ENCODE measurements around the gene APH1B. TPM values are rescaled to one million over a fixed set of nuclear protein-coding genes. Genes with fewer than 3 reads are reported as not detected.

Gene APH1B
- total RNA-seq (2022) (5.2 and 8.2 TPM in 2 replicates), Bru-seq, nascent RNA (percentile 56 among the genes with signal in this experiment), BruChase-seq, experiment 1, labeled RNA remaining after a 6-hour chase (percentile 71 among the genes with signal in this experiment), BruChase-seq, experiment 2, labeled RNA remaining after a 2-hour chase (percentile 68 among the genes with signal in this experiment)
- long read RNA-seq, full-length matches to known transcripts = 2 of 3 reads
- long read RNA-seq, partial matches to known transcripts = 0 of 3 reads
- long read RNA-seq, other reads (novel, unspliced or antisense) = 1 of 3 reads

DNA sequence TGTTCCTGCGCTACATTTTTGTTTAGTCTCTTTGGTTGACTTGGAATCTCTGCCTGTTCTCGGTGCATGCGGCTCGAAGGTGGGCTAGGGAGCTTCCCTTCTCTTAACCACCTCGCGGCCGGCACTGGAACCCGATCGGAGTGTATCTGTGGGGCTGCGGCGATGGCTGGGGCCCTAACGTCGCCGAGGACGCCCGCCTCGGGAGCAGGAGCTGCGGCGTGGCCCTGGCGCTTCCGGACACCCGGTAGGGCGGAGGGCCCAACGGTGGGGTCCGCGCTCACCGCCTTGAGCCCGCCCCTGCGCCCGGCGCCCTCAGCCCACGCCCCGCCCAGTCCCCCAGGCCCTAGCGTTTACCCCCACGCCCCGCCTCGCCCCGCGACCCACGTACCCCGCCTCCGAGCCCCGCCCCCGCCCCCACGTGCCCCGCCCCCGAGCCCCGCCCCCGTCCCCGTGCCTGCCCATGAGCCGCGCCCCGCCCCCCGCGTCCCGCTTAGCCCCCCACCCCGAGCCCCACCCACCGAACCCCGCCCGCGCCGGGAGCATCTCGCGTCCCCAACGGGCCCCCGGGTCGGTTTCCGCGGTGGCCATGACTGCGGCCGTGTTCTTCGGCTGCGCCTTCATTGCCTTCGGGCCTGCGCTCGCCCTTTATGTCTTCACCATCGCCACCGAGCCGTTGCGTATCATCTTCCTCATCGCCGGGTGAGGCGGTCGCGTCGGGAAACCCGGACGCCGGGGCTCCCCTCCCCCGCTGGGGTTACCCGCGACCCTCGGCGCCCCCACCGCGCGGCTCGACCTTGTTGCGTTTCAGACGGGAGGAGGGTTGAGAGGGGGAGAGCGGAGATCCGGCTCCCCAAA, at the start of gene APH1B:
Gene APH1B, plus strand, starts transcription at position 568 of the 855 bp plus-strand sequence. Its CDS starts 19 bp downstream, at position 587.
- TF ChIP-seq, protein P1, sequence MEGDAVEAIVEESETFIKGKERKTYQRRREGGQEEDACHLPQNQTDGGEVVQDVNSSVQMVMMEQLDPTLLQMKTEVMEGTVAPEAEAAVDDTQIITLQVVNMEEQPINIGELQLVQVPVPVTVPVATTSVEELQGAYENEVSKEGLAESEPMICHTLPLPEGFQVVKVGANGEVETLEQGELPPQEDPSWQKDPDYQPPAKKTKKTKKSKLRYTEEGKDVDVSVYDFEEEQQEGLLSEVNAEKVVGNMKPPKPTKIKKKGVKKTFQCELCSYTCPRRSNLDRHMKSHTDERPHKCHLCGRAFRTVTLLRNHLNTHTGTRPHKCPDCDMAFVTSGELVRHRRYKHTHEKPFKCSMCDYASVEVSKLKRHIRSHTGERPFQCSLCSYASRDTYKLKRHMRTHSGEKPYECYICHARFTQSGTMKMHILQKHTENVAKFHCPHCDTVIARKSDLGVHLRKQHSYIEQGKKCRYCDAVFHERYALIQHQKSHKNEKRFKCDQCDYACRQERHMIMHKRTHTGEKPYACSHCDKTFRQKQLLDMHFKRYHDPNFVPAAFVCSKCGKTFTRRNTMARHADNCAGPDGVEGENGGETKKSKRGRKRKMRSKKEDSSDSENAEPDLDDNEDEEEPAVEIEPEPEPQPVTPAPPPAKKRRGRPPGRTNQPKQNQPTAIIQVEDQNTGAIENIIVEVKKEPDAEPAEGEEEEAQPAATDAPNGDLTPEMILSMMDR (IDR thresholded peaks at IDR 0.05; ENCODE audit: unreplicated experiment) = no peak
- CTCF ChIA-PET = interaction anchor here (0.6 to 1.9 kb wide), 7 partner anchors 12 to 130 kb away, joined by 3 to 6 read pairs (median 4); no protein-coding TSS in a partner anchor
- H3K4me3 Mint-ChIP-seq (ENCODE audit: unreplicated experiment) = peak within 1 kb of the TSS; percentile 78
- H3K27me3 Mint-ChIP-seq (ENCODE audit: insufficient read depth, unreplicated experiment) = no peaks in the 10 kb centered on the region
- DNase-seq (ENCODE audit: unreplicated experiment) = peak; percentile 62
- no TSS peak for BruUV-seq (replicated peaks)
- intact Hi-C loops (cut with micrococcal nuclease) = loop anchor here (1.0 kb wide), 2 partner anchors 120 to 180 kb away; partner anchors contain the start of gene RPS27L
- peak within 1 kb of the TSS; percentile 55 for H3K27ac Mint-ChIP-seq (ENCODE audit: low read depth, unreplicated experiment)
- H3K9me3 Mint-ChIP-seq (ENCODE audit: unreplicated experiment) = no peaks in the 10 kb centered on the region
- H3K4me1 Mint-ChIP-seq (ENCODE audit: insufficient read depth, unreplicated experiment) = peaks cover 10% of the 10 kb centered on the region
- peaks cover 11% of the 10 kb centered on the region for H3K36me3 Mint-ChIP-seq (ENCODE audit: insufficient read depth, unreplicated experiment)
- POLR2A ChIA-PET = interaction anchor here (0.6 to 3.3 kb wide), 24 partner anchors 11 to 258 kb away, joined by 3 to 44 read pairs (median 4); partner anchors contain the start of genes RAB8B and RPS27L

DNA sequence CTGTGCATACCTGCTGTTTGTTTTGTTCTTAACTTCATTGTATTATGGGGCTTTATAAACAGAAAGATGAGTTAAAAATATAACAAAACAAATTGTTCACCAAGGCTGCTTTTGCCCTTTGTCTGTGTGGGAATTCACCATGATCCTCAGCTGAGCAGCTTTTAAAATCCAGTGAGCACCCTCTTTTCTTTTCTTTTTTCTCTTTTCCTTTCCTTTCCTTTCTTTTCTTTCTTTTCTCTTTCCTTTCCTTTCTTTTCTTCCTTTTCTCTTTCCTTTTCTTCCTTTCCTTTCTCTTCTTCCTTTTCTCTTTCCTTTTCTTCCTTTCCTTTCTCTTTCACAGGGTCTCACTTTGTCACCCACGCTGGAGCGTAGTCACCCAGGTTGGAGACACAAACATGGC, 49.7 kb upstream of the APH1B start:
- no peak overlapping the region for H3K4me3 Mint-ChIP-seq (ENCODE audit: unreplicated experiment)
- no TSS peak for BruUV-seq (replicated peaks)
- ChIA-PET CTCF (interaction anchor here (1.0 kb wide), 2 partner anchors 9 to 21 kb away, joined by 3 to 4 read pairs; no protein-coding TSS in a partner anchor), POLR2A (no interaction called here)
- H3K27ac Mint-ChIP-seq (ENCODE audit: low read depth, unreplicated experiment) = peak overlapping the region; percentile 2
- DNase-seq (ENCODE audit: unreplicated experiment) = no peak
- intact Hi-C loops (cut with micrococcal nuclease) = no loop called here
- no peaks in the 10 kb centered on the region for H3K27me3 Mint-ChIP-seq (ENCODE audit: insufficient read depth, unreplicated experiment)
- H3K4me1 Mint-ChIP-seq (ENCODE audit: insufficient read depth, unreplicated experiment) = no peaks in the 10 kb centered on the region
- no peaks in the 10 kb centered on the region for H3K9me3 Mint-ChIP-seq (ENCODE audit: unreplicated experiment)
- no peaks in the 10 kb centered on the region for H3K36me3 Mint-ChIP-seq (ENCODE audit: insufficient read depth, unreplicated experiment)
- TF ChIP-seq, protein P1 (IDR thresholded peaks at IDR 0.05; ENCODE audit: unreplicated experiment) = no peak

DNA sequence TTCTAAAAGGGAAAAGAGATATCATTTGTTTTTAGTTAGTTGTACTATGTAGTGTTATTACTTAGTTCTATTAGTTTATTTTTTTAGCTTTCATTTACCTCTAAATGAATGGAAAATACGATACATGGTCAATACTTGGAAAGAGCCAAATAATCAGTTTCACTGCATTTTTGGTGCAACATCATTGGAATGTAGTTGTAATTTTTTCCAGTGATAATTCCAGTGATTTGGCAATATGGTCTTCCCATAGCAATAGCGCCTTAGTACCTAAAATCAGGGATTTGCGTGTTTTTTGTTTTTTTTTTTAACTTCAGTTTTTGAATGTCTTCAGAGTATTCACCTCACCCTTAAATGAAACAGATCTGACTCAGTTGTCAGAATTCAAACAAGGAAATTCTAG, 46.2 kb upstream of the APH1B start:
- Mint-ChIP-seq H3K27me3 (ENCODE audit: insufficient read depth, unreplicated experiment) (no peaks in the 10 kb centered on the region), H3K36me3 (ENCODE audit: insufficient read depth, unreplicated experiment) (no peaks in the 10 kb centered on the region), H3K4me3 (ENCODE audit: unreplicated experiment) (no peak overlapping the region), H3K9me3 (ENCODE audit: unreplicated experiment) (no peaks in the 10 kb centered on the region), H3K27ac (ENCODE audit: low read depth, unreplicated experiment) (no peak overlapping the region), H3K4me1 (ENCODE audit: insufficient read depth, unreplicated experiment) (peaks cover 16% of the 10 kb centered on the region)
- DNase-seq (ENCODE audit: unreplicated experiment) = no peak
- CTCF ChIA-PET = interaction anchor here (0.6 to 1.3 kb wide), 3 partner anchors 184 to 1463 kb away, joined by 3 to 6 read pairs (median 3); no protein-coding TSS in a partner anchor
- BruUV-seq (replicated peaks) = no TSS peak
- TF ChIP-seq, protein P1 (IDR thresholded peaks at IDR 0.05; ENCODE audit: unreplicated experiment) = no peak
- intact Hi-C loops (cut with micrococcal nuclease) = no loop called here
- POLR2A ChIA-PET = interaction anchor here (0.7 to 1.2 kb wide), 6 partner anchors 13 to 624 kb away, joined by 3 read pairs; partner anchors contain the start of gene RPS27L

GRCh38 chr15:63231706-63232105, 45.7 kb upstream of the APH1B start:
- BruUV-seq (replicated peaks) = no TSS peak
- no peak for DNase-seq (ENCODE audit: unreplicated experiment)
- Mint-ChIP-seq H3K27ac (ENCODE audit: low read depth, unreplicated experiment) (no peak overlapping the region), H3K27me3 (ENCODE audit: insufficient read depth, unreplicated experiment) (no peaks in the 10 kb centered on the region), H3K4me1 (ENCODE audit: insufficient read depth, unreplicated experiment) (peaks cover 16% of the 10 kb centered on the region), H3K9me3 (ENCODE audit: unreplicated experiment) (no peaks in the 10 kb centered on the region), H3K36me3 (ENCODE audit: insufficient read depth, unreplicated experiment) (no peaks in the 10 kb centered on the region), H3K4me3 (ENCODE audit: unreplicated experiment) (no peak overlapping the region)
- TF ChIP-seq, protein P1 (IDR thresholded peaks at IDR 0.05; ENCODE audit: unreplicated experiment) = no peak
- CTCF ChIA-PET = interaction anchor here (0.6 to 1.3 kb wide), 4 partner anchors 14 to 1463 kb away, joined by 3 to 6 read pairs (median 4); no protein-coding TSS in a partner anchor
- POLR2A ChIA-PET = interaction anchor here (0.7 to 2.0 kb wide), 5 partner anchors 13 to 625 kb away, joined by 3 to 5 read pairs (median 3); no protein-coding TSS in a partner anchor
- intact Hi-C loops (cut with micrococcal nuclease) = no loop called here

Data from MCF 10A (cell line).